CD4-positive, alpha-beta T cell treated with Interleukin-12 subunit alpha and Interleukin-12 subunit beta, for 1 hour (primary cell): Measurements from ENCODE around the gene ANXA3.

Source experiments
- DNase-seq: peaks from one replicate; pipeline ENCODE4 v3.0.0-alpha.2; 2020

The ANXA3 gene

GRCh38 chr4:78613522-78614321, 62.2 kb downstream of the ANXA3 start:
- no peak for DNase-seq

GRCh38 chr4:78616046-78616498, 64.5 kb downstream of the ANXA3 start:
- no peak for DNase-seq

GRCh38 chr4:78618436-78618835, 66.9 kb downstream of the ANXA3 start:
- no peak for DNase-seq

GRCh38 chr4:78621395-78621794, 69.8 kb downstream of the ANXA3 start:
- DNase-seq: no peak

- no peak for DNase-seq
These were observed 70.8 kb downstream of the ANXA3 start for GRCh38 chr4:78622253-78622979.

GRCh38 chr4:78624048-78624447, 72.5 kb downstream of the ANXA3 start:
- DNase-seq: no peak

- DNase-seq: no peak
These were observed 73.5 kb downstream of the ANXA3 start for GRCh38 chr4:78625073-78625472.

- no peak for DNase-seq
These were observed 75.7 kb downstream of the ANXA3 start for GRCh38 chr4:78627046-78627965.

GRCh38 chr4:78627966-78628678, 76.6 kb downstream of the ANXA3 start:
- DNase-seq: no peak

GRCh38 chr4:78629991-78630541, 78.5 kb downstream of the ANXA3 start:
- DNase-seq: no peak

GRCh38 chr4:78630615-78631014, 79.0 kb downstream of the ANXA3 start:
- no peak for DNase-seq

- no peak for DNase-seq
These were observed 82.6 kb downstream of the ANXA3 start for GRCh38 chr4:78634011-78634664.

GRCh38 chr4:78638337-78639172, 87.0 kb downstream of the ANXA3 start:
- DNase-seq: no peak

- no peak for DNase-seq
These were observed 89.1 kb downstream of the ANXA3 start for GRCh38 chr4:78640714-78641113.

- no peak for DNase-seq
These were observed 91.4 kb downstream of the ANXA3 start for GRCh38 chr4:78642934-78643333.

- DNase-seq: no peak
These were observed 92.6 kb downstream of the ANXA3 start for GRCh38 chr4:78644063-78644691.

- peak; percentile 42 for DNase-seq
These were observed 93.3 kb downstream of the ANXA3 start for GRCh38 chr4:78644744-78645330.

- no peak for DNase-seq
These were observed 94.5 kb downstream of the ANXA3 start for GRCh38 chr4:78645853-78646757.

GRCh38 chr4:78647272-78647671, 95.7 kb downstream of the ANXA3 start:
- DNase-seq: no peak
